Glutamatergic neuron (in vitro differentiated cells): ENCODE data around the gene KCNK2. TPM values are rescaled to one million over a fixed set of nuclear protein-coding genes. Genes with fewer than 3 reads are reported as not detected.

ENCODE experiments used
- DNase-seq: peaks from one replicate; pipeline ENCODE4 v3.0.0; 2022
- H3K27ac Mint-ChIP-seq: one replicate; pipeline ENCODE4 v1.8.0; 2020; ENCODE audit warnings: mild to moderate bottlenecking, mixed read lengths, inconsistent platforms; ENCODE audit not compliant: unreplicated experiment
- H3K27me3 Mint-ChIP-seq: one replicate; pipeline ENCODE4 v1.8.0; 2020; ENCODE audit warnings: mild to moderate bottlenecking, moderate library complexity, mixed read lengths, inconsistent platforms; ENCODE audit not compliant: unreplicated experiment
- H3K36me3 Mint-ChIP-seq: one replicate; pipeline ENCODE4 v1.8.0; 2020; ENCODE audit warnings: mild to moderate bottlenecking, mixed read lengths, inconsistent platforms; ENCODE audit not compliant: unreplicated experiment
- H3K4me1 Mint-ChIP-seq: one replicate; pipeline ENCODE4 v1.8.0; 2020; ENCODE audit warnings: mild to moderate bottlenecking, low read depth, mixed read lengths, inconsistent platforms; ENCODE audit not compliant: unreplicated experiment
- H3K4me3 Mint-ChIP-seq: one replicate; pipeline ENCODE4 v1.8.0; 2020; ENCODE audit warnings: mild to moderate bottlenecking, mixed read lengths, inconsistent platforms; ENCODE audit not compliant: unreplicated experiment
- H3K9me3 Mint-ChIP-seq: one replicate; pipeline ENCODE4 v1.8.0; 2020; ENCODE audit warnings: mild to moderate bottlenecking, moderate library complexity, mixed read lengths, inconsistent platforms; ENCODE audit not compliant: unreplicated experiment
- total RNA-seq: library from RNA; stranded (reverse); fragmentation: NEBNext Ultra II Directional; extraction: Animal tissue kit (Norgen Biotek cat#: 25700); gene quantifications from one replicate; pipeline ENCODE4 v1.2.1, GENCODE V29; 2021; ENCODE audit not compliant: unreplicated experiment
- TF ChIP-seq, protein P1 (sequence below): fragments of 200-600 bp; sonication (generic); IDR thresholded peaks from one replicate; pipeline ENCODE4 v1.5.0; 2021; ENCODE audit not compliant: partially characterized antibody, unreplicated experiment

KCNK2 gene
- total RNA-seq, 1 donor from 2014 or later, result not detected

DNA sequence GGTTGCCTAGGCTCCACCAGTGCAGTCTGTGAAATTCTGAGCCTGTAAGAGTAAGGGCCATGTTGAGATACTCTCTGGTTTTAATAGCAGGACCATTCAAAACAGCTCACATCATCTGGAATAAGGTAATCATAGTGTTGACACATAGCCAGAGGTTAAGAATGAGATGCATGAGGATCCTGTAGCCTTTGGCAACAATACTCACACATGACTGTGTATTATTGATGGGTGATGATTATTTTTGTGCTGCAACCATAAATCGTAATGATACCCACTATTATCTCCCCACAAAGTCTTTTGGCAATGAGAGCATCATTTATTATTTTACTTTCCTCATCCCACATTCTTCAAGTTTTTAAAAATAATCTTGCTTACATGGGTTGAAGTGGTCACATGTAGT, 35.5 kb downstream of the KCNK2 start:
- Mint-ChIP-seq H3K36me3 (no peaks in the 10 kb centered on the region), H3K4me1 (no peaks in the 10 kb centered on the region), H3K4me3 (no peak overlapping the region), H3K27ac (no peak overlapping the region), H3K27me3 (peaks cover 2% of the 10 kb centered on the region), H3K9me3 (no peaks in the 10 kb centered on the region)
- DNase-seq, result no peak
- TF ChIP-seq, protein P1, sequence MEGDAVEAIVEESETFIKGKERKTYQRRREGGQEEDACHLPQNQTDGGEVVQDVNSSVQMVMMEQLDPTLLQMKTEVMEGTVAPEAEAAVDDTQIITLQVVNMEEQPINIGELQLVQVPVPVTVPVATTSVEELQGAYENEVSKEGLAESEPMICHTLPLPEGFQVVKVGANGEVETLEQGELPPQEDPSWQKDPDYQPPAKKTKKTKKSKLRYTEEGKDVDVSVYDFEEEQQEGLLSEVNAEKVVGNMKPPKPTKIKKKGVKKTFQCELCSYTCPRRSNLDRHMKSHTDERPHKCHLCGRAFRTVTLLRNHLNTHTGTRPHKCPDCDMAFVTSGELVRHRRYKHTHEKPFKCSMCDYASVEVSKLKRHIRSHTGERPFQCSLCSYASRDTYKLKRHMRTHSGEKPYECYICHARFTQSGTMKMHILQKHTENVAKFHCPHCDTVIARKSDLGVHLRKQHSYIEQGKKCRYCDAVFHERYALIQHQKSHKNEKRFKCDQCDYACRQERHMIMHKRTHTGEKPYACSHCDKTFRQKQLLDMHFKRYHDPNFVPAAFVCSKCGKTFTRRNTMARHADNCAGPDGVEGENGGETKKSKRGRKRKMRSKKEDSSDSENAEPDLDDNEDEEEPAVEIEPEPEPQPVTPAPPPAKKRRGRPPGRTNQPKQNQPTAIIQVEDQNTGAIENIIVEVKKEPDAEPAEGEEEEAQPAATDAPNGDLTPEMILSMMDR, result no peak

DNA sequence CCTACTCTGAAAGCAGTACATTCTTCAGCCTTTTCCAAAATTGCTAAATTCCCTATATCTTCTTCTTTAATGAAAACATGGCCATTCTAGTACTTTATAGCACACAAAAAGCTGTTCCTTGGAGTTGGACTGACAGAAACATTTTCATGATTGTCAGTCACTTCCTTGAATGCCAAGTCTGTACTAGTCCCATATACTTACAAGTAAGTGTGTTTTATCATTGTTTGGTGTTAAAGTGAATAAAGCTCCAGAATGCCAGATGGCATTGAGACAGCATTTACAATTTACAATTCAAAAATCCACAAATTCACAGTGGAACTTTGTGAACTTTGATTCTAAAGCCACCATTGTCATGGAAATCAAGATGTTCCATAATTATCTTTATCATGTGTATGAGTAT, 36.5 kb downstream of the KCNK2 start:
- H3K27me3 Mint-ChIP-seq, result peaks cover 2% of the 10 kb centered on the region
- no peaks in the 10 kb centered on the region for H3K9me3 Mint-ChIP-seq
- no peak for DNase-seq
- H3K4me1 Mint-ChIP-seq, result no peaks in the 10 kb centered on the region
- no peak overlapping the region for H3K27ac Mint-ChIP-seq
- H3K4me3 Mint-ChIP-seq, result no peak overlapping the region
- TF ChIP-seq, protein P1, result no peak
- H3K36me3 Mint-ChIP-seq, result no peaks in the 10 kb centered on the region

DNA sequence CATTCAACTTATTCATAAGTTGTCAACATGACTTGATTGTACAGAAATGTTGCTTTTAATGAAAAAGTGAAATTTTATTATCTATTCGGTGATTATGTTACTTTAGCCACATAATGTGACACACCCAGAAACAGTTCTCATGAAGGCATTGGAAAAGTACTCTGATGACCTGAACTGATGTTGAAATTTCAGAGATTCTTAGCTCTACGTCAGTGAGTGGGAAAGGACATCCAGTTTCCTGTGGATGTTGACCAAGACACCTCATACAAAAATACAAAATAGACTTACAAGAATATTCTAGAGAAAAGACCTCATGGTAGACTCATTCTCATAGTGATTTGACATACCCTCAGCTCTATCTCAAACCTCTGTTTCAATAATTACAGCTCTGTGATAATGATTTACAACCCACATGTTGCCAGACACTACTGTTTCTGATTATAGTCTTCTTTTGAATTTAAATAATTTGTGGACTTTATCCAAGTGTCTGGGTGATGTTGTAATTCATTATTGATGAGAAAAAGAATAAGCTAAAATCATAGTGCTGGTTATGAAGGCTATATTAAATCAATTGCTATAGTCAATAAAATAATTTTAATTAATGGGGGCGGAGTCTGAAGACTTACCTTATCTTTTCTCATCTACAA, 37.3 kb downstream of the KCNK2 start:
- no peak overlapping the region for H3K4me3 Mint-ChIP-seq
- peaks cover 2% of the 10 kb centered on the region for H3K27me3 Mint-ChIP-seq
- H3K27ac Mint-ChIP-seq, result no peak overlapping the region
- no peaks in the 10 kb centered on the region for H3K36me3 Mint-ChIP-seq
- TF ChIP-seq, protein P1, result no peak
- no peaks in the 10 kb centered on the region for H3K4me1 Mint-ChIP-seq
- no peak for DNase-seq
- H3K9me3 Mint-ChIP-seq, result no peaks in the 10 kb centered on the region

DNA sequence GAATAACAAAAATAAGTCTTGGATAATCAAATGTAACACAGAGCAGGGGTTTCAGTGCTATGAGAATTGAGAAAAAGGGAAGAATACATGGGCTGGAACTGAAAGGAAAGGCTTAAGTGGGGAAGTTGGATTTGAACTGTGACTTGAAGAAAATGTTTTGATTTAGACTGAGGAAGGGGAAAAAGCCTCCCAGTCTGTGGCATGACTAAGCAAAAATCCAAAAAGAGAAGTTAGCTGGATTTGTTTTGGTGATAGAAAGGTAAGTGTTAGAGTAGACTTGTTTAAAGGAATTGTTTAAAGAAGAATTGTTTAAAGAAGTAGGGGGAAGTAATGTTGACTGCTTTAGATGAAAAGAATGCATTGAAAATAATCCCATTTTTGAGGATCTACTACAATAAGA, 46.0 kb downstream of the KCNK2 start:
- Mint-ChIP-seq H3K4me3 (no peak overlapping the region), H3K27ac (no peak overlapping the region), H3K9me3 (no peaks in the 10 kb centered on the region), H3K36me3 (no peaks in the 10 kb centered on the region), H3K4me1 (no peaks in the 10 kb centered on the region), H3K27me3 (no peaks in the 10 kb centered on the region)
- TF ChIP-seq, protein P1, result no peak
- DNase-seq, result no peak

DNA sequence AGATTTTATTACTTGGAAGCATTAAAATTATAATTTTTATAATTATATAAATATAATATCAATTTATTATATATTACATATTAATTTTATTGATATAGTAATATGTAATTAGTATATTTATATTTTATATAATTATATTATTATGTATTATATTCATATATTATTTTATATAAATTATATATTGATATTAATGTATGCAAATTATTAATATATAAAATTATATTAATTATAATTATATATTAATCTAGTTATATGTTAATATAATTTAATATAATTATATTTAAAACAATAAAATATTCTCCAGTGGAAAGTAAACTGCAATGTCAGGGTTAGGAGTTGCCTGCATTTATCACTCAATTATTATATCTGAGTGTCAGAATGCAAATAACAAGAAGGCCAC, 48.8 kb downstream of the KCNK2 start:
- H3K36me3 Mint-ChIP-seq, result no peaks in the 10 kb centered on the region

More for the DNA sequence above, 48.8 kb downstream of the KCNK2 start:
- H3K4me3 Mint-ChIP-seq, result no peak overlapping the region
- H3K9me3 Mint-ChIP-seq, result no peaks in the 10 kb centered on the region
- TF ChIP-seq, protein P1, result no peak
- H3K27me3 Mint-ChIP-seq, result no peaks in the 10 kb centered on the region
- no peak overlapping the region for H3K27ac Mint-ChIP-seq
- DNase-seq, result no peak
- no peaks in the 10 kb centered on the region for H3K4me1 Mint-ChIP-seq
